Activated naive CD4-positive, alpha-beta T cell treated with anti-CD3 and anti-CD28 coated beads, Interleukin-2, amount 10 ng/mL, durations not matched to agents 7 days and 5 days (primary cell): Measurements from ENCODE around the gene DHDH.

Source experiments
- CTCF ChIA-PET: fragments of 350-600 bp; sonication (Branson Sonifier 250); formaldehyde crosslinking; loops from one replicate; lab custom pipeline; 2021; ENCODE audit warnings: antibody characterized with exemption; lab: Charles Lee
- DNase-seq: peaks from one replicate; pipeline ENCODE4 v3.0.0-alpha.2; 2020
- H3K27ac Mint-ChIP-seq: one replicate; pipeline ENCODE4 v1.8.0; 2021; ENCODE audit warnings: mild to moderate bottlenecking, moderate library complexity, mixed read lengths
- H3K27me3 Mint-ChIP-seq: one replicate; pipeline ENCODE4 v1.8.0; 2021; ENCODE audit warnings: mild to moderate bottlenecking, mixed read lengths
- H3K36me3 Mint-ChIP-seq: one replicate; pipeline ENCODE4 v1.8.0; 2021; ENCODE audit warnings: mixed read lengths
- H3K4me1 Mint-ChIP-seq: one replicate; pipeline ENCODE4 v1.8.0; 2021; ENCODE audit warnings: mixed read lengths
- H3K4me3 Mint-ChIP-seq: one replicate; pipeline ENCODE4 v1.8.0; 2021; ENCODE audit warnings: mild to moderate bottlenecking, moderate library complexity, mixed read lengths
- H3K9me3 Mint-ChIP-seq: one replicate; pipeline ENCODE4 v1.8.0; 2021; ENCODE audit warnings: mixed read lengths

DHDH gene

DNA sequence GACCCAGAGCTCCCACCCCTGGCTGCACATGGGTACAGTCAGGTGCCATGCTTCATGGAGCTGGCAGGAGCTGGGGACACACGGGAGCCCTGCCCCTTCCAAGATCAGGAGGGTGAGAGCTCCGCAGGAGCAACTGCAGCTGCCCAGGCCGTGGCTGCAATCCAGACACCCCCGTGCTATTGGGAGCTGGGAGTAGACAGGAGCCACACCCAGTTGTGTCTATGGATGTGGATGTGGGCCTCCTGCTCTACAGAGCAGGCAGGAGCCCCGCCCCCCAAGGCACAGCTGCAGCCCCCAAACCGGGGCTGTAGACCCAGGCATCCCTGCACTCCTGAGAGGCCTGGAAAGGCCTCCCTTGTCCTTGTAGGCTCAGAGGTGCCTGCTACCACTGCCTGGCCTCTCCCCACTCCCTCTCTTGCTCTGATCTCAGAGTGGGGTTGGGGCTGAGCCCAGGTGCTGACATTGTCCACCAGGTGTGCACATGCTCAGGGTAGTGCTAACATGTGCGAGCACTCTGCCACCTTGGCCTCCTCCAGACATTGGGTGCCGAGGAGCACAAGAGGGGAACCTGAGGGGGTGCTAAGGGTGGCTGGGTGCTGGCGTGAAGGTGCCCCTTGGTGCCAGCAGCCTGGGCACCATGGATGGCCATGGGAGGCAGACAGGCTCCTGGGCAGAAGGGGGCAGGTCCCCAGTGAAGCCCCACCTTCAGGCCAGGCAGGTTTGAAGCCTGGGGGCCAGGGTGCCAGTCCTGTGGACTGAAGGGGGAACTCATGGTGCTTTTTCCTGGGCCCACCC is 13.2 kb downstream of the DHDH start:
- CTCF ChIA-PET, result no interaction called here
- no peak overlapping the region for H3K4me3 Mint-ChIP-seq
- H3K4me1 Mint-ChIP-seq, result no peaks in the 10 kb centered on the region
- H3K9me3 Mint-ChIP-seq, result peaks cover 11% of the 10 kb centered on the region
- H3K27ac Mint-ChIP-seq, result no peak overlapping the region
- DNase-seq, result no peak
- peaks cover 4% of the 10 kb centered on the region for H3K27me3 Mint-ChIP-seq
- peaks cover 4% of the 10 kb centered on the region for H3K36me3 Mint-ChIP-seq

DNA sequence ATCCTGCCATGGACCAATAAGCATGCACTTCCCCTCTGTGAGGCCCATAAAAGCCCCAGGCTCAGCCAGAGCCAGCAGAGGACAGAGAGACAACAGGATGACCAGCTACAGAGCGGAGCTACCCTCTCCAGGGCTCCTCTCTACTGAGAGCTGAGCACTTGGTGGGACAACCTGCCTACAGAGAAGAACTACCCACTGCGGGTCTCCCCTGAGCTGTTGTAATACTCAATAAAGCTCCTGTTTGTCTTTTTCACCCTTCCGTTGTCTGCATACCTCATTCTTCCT is 13.7 kb downstream of the DHDH start:
- H3K9me3 Mint-ChIP-seq, result peaks cover 11% of the 10 kb centered on the region
- peaks cover 4% of the 10 kb centered on the region for H3K36me3 Mint-ChIP-seq
- H3K27me3 Mint-ChIP-seq, result peaks cover 10% of the 10 kb centered on the region
- CTCF ChIA-PET, result no interaction called here
- no peak for DNase-seq
- H3K27ac Mint-ChIP-seq, result no peak overlapping the region
- H3K4me3 Mint-ChIP-seq, result no peak overlapping the region
- no peaks in the 10 kb centered on the region for H3K4me1 Mint-ChIP-seq

DNA sequence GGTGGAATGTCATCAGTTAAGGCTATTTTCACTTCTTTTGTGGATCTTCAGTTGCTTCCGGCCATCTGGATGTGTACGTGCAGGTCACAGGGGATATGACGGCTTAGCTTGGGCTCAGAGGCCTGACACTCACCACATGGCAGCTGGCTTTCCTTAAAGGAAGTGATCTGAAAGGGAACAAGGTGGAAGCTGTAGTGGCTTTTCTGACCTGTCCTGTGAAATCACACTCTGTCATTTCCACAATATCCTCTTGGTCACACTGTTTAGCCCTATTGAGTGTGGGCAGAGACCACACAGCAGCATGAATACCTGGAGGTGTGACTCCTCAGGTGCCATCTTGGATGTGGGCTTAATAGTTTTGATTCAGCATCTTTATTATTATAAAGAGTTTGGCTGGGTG is 16.7 kb downstream of the DHDH start:
- no peak overlapping the region for H3K27ac Mint-ChIP-seq
- no peak overlapping the region for H3K4me3 Mint-ChIP-seq
- DNase-seq, result no peak
- peaks cover 11% of the 10 kb centered on the region for H3K9me3 Mint-ChIP-seq
- peaks cover 13% of the 10 kb centered on the region for H3K27me3 Mint-ChIP-seq
- CTCF ChIA-PET, result no interaction called here
- peaks cover 9% of the 10 kb centered on the region for H3K4me1 Mint-ChIP-seq
- peaks cover 7% of the 10 kb centered on the region for H3K36me3 Mint-ChIP-seq

DNA sequence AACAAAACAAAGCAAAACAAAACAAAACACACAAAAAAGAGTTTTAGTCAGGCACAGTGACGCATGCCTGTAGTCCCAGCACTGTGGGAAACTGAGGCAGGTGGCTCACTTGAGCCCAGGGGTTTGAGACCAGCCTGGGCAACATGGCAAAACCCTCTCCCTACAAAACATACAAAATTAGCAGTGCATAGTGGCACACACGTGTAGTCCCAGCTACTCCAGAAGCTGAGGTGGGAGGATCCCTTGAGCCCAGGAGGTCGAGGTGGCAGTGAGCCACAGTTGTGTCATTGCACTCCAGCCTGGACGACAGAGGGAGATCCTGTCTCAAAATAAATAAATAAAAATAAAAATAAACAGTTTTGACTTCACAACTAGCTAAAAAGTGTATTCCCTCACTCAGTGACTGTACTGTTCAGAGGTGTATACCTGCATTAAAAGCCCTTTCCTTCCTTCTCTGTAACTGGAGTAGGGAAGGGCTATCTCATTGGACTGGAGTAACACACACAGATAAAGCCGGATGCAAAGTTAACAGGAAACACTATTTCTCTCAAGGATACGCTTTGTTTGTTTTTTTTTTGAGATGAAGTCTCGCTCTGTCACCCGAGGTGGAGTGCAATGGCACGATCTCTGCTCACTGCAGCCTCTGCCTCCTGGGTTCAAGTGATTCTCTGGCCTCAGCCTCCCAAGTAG is 17.5 kb downstream of the DHDH start:
- no peak for DNase-seq
- peaks cover 17% of the 10 kb centered on the region for H3K4me1 Mint-ChIP-seq
- peaks cover 11% of the 10 kb centered on the region for H3K9me3 Mint-ChIP-seq
- H3K4me3 Mint-ChIP-seq, result no peak overlapping the region
- CTCF ChIA-PET, result interaction anchor here (1.9 kb wide), 1 partner anchor 19 kb away, joined by 5 read pairs; no protein-coding TSS in a partner anchor
- H3K36me3 Mint-ChIP-seq, result peaks cover 14% of the 10 kb centered on the region
- peaks cover 13% of the 10 kb centered on the region for H3K27me3 Mint-ChIP-seq
- no peak overlapping the region for H3K27ac Mint-ChIP-seq

DNA sequence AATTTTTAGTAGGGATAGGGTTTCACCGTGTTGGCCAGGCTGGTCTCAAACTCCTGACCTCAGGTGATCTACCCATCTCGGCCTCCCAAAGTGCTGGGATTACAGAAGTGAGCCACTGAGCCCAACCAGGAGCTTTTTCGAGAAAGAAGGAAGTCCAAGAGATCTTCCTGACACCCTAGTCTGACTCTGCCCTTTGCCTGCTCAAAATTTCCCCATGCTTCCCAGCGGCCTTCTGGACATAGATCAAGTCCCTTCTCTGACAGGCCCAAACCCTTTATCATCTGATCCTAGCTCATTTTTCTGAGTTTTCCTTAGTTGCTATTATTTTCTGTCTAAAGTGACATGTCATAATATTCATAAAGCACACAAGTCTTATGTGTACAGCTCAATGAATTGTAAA is 19.6 kb downstream of the DHDH start:
- Mint-ChIP-seq H3K4me1 (peaks cover 35% of the 10 kb centered on the region), H3K9me3 (peaks cover 6% of the 10 kb centered on the region), H3K36me3 (peaks cover 28% of the 10 kb centered on the region), H3K27ac (no peak overlapping the region), H3K27me3 (peaks cover 13% of the 10 kb centered on the region), H3K4me3 (no peak overlapping the region)
- DNase-seq, result no peak
- CTCF ChIA-PET, result interaction anchor here (0.6 to 1.1 kb wide), 3 partner anchors 8 to 313 kb away, joined by 3 read pairs; no protein-coding TSS in a partner anchor

DNA sequence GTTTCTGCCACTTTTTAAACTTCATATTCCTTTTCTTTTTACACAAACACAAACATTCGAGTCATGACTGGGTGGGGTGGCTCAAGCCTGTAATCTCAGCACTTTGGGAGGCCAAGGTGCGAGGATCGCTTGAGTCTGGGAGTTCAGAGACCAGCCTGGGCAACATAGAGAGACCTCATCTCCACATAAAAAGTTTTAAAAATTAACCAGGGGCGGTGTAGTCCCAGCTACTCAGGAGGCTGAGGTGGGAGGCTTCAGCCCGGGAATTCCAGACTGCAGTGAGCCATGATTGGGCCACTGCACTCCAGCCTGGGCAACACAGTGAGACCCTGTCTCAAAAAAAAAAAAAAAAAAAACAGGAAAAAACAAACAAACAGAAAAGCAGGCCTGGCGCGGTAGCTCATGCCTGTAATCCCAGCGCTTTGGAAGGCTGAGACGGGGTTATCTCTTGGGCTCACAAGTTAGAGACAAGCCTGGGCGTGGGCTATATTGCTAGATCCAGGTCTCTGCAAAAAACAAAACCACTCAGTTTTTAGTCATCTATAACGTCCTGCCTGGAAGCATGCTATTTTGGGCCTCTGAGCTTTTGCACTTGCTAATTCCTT is 20.6 kb downstream of the DHDH start:
- Mint-ChIP-seq H3K36me3 (peaks cover 32% of the 10 kb centered on the region), H3K4me3 (peak overlapping the region; percentile 79), H3K27me3 (peaks cover 8% of the 10 kb centered on the region), H3K27ac (peak overlapping the region; percentile 90), H3K9me3 (no peaks in the 10 kb centered on the region), H3K4me1 (peaks cover 43% of the 10 kb centered on the region)
- DNase-seq, result no peak
- CTCF ChIA-PET, result interaction anchor here (0.9 to 1.3 kb wide), 4 partner anchors 10 to 54 kb away, joined by 3 to 5 read pairs (median 4); no protein-coding TSS in a partner anchor

DNA sequence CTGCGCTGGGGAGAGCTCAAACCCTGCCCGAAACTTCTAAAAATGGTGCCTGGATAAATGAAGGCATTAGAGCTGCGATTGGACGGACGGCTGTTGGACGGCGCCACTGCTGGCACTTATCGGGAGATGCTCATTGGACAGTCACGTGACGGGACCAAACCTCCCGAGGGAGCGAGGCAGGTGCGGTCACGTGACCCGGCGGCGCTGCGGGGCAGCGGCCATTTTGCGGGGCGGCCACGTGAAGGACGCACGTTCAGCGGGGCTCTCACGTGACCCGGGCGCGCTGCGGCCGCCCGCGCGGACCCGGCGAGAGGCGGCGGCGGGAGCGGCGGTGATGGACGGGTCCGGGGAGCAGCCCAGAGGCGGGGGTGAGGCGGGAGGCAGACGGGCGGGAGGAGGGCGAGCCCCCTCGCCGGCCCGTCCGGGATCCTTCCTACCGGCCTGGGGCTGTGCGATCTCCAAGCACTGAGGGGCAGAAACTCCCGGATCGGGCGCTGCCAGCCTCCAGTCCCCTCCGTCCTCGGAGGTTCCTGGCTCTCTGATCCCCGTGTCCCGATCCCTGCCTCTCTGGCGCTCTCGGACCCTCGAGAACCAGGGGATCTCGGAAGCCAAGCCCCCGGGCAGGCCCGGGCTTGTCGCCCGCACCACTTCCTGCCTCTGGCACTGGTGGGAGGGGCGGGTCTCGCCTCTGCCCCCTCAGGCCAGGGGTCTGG is 21.3 kb downstream of the DHDH start, which contains the start of gene BAX:
Gene BAX (plus strand): TSS at position 281 of the 713 bp plus-strand sequence. CDS start 54 bp downstream, at position 335.
- peak within 1 kb of the TSS; percentile 91 for H3K27ac Mint-ChIP-seq
- CTCF ChIA-PET, result interaction anchor here (0.9 to 1.3 kb wide), 3 partner anchors 11 to 55 kb away, joined by 3 to 5 read pairs (median 4); no protein-coding TSS in a partner anchor
- H3K4me1 Mint-ChIP-seq, result peaks cover 48% of the 10 kb centered on the region
- peaks cover 8% of the 10 kb centered on the region for H3K27me3 Mint-ChIP-seq
- no peaks in the 10 kb centered on the region for H3K9me3 Mint-ChIP-seq
- peak; percentile 96 for DNase-seq
- H3K4me3 Mint-ChIP-seq, result peak within 1 kb of the TSS; percentile 79
- H3K36me3 Mint-ChIP-seq, result peaks cover 35% of the 10 kb centered on the region

DNA sequence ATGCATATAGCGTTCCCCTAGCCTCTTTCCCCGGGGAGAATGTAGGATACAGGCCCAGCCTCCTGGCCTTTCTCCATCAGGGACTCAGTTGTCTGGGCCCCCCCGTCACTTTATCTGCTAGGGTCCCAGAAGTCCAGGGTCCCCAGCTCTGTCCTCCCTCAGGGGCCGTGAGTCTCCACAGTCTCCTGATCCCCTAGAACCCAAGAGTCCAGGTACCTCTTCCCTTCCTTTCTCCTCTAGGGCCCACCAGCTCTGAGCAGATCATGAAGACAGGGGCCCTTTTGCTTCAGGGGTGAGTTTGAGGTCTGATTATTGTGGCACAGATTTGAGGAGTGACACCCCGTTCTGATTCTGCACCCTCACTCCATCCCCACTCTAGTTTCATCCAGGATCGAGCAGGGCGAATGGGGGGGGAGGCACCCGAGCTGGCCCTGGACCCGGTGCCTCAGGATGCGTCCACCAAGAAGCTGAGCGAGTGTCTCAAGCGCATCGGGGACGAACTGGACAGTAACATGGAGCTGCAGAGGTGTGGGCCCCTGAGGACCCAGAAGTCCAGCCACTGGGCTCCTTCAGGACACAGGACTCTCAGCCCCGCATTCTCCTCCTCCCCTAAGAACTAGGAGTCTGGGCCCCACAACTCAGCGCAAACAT is 21.9 kb downstream of the DHDH start:
- Mint-ChIP-seq H3K4me1 (peaks cover 51% of the 10 kb centered on the region), H3K36me3 (peaks cover 35% of the 10 kb centered on the region), H3K27ac (peak overlapping the region; percentile 91), H3K9me3 (no peaks in the 10 kb centered on the region), H3K27me3 (peaks cover 8% of the 10 kb centered on the region), H3K4me3 (peak overlapping the region; percentile 79)
- DNase-seq, result no peak
- CTCF ChIA-PET, result no interaction called here

DNA sequence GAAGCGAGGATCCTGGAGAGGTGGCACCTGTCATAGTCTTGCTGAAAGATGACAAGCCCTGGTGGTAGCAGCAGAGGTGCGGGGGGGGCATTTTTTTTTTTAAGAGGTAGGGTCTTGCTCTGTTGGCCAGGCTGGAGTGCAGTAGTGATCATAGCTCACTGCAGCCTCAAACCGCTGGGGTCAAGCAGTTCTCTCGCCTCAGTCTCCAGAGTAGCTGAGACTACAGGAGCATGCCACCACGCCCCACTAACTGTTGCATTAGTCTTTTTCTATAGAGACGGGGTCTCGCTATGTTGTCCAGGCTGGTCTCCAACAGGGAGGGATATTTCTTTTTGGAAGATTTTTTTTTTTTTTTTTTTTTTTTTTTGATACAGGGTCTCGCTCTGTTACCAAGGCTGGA is 24.5 kb downstream of the DHDH start:
- no peak for DNase-seq
- Mint-ChIP-seq H3K4me3 (no peak overlapping the region), H3K4me1 (peaks cover 76% of the 10 kb centered on the region), H3K27me3 (no peaks in the 10 kb centered on the region), H3K27ac (peak overlapping the region; percentile 46), H3K36me3 (peaks cover 51% of the 10 kb centered on the region), H3K9me3 (no peaks in the 10 kb centered on the region)
- CTCF ChIA-PET, result no interaction called here

DNA sequence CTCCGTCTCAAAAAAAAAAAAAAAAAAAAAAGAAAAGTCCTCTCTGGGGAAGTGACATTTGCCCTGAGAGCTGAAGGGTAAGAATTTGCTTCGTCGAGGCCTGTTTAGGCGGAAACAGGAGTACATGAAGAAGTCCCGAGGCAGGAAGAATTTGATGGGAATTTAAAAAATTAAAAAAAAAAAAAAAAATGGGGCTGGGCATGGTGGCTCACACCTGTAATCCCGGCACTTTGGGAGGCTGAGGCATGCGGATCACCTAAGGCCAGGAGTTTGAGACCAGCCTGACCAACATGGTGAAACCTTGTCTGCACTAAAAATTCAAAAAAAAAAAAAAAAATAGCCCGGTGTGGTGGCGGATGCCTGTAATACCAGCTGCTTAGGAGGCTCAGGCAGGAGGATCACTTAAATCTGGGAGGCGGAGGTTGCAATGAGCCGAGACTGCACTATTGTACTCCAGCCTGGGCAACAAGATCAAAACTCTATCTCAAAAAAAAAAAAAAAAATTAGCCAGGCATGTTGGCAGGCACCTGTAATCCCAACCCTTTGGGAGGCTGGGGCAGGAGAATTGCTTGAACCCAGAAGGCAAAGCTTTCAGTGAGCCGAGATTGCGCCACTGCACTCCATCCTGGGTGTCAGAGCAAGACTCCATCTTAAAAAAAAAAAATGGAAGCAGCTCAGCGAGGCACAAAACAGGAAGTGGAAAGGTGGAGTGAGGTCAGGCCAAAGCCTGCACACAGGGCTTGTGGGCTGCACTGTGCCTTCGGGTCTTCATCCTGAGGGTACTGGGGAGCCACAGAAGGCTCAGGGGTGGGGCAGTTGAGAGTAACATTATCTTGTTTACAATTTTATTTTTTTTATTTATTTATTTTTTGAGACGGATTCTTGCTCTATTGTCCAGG is 26.1 kb downstream of the DHDH start:
- H3K4me3 Mint-ChIP-seq, result no peak overlapping the region
- CTCF ChIA-PET, result no interaction called here
- no peaks in the 10 kb centered on the region for H3K9me3 Mint-ChIP-seq
- H3K27ac Mint-ChIP-seq, result peak overlapping the region; percentile 78
- H3K4me1 Mint-ChIP-seq, result peaks cover 84% of the 10 kb centered on the region
- DNase-seq, result peak; percentile 58
- H3K27me3 Mint-ChIP-seq, result no peaks in the 10 kb centered on the region
- peaks cover 51% of the 10 kb centered on the region for H3K36me3 Mint-ChIP-seq

DNA sequence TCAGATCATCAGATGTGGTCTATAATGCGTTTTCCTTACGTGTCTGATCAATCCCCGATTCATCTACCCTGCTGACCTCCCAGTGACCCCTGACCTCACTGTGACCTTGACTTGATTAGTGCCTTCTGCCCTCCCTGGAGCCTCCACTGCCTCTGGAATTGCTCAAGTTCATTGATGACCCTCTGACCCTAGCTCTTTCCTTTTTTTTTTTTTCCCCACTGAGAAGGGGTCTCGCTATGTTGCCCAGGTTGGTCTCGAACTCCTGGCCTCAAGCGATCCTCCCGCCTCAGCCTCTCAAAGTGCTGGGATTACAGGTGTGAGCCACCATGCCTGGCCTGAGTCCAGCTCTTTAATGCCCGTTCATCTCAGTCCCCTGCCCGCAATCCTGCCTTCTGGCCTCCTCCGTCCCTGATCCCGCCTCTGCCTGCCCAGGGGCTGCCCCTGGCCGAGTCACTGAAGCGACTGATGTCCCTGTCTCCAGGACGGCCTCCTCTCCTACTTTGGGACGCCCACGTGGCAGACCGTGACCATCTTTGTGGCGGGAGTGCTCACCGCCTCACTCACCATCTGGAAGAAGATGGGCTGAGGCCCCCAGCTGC is 27.7 kb downstream of the DHDH start:
- H3K27ac Mint-ChIP-seq, result peak overlapping the region; percentile 99
- CTCF ChIA-PET, result interaction anchor here (0.8 kb wide), 1 partner anchor 32 kb away, joined by 3 read pairs; the partner anchor contains the start of genes GYS1 and RUVBL2
- H3K36me3 Mint-ChIP-seq, result peaks cover 48% of the 10 kb centered on the region
- H3K4me1 Mint-ChIP-seq, result peaks cover 83% of the 10 kb centered on the region
- H3K9me3 Mint-ChIP-seq, result no peaks in the 10 kb centered on the region
- DNase-seq, result peak; percentile 34
- no peak overlapping the region for H3K4me3 Mint-ChIP-seq
- H3K27me3 Mint-ChIP-seq, result no peaks in the 10 kb centered on the region

DNA sequence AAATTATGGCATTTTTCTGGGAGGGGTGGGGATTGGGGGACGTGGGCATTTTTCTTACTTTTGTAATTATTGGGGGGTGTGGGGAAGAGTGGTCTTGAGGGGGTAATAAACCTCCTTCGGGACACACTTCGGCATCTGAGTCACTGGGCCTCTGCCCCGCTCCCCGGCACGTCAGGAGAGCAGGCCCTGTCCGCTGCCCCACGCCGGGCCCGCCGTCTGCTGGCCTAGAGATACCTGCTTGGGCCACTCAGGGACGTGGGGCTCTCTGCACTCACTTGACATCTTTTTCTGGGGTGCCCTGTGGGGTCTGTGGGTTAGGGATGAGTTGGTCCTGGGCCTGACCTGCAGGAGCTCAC is 28.2 kb downstream of the DHDH start:
- peak overlapping the region; percentile 23 for H3K4me3 Mint-ChIP-seq
- H3K27me3 Mint-ChIP-seq, result no peaks in the 10 kb centered on the region
- peaks cover 85% of the 10 kb centered on the region for H3K4me1 Mint-ChIP-seq
- H3K36me3 Mint-ChIP-seq, result peaks cover 51% of the 10 kb centered on the region
- CTCF ChIA-PET, result interaction anchor here (0.8 kb wide), 3 partner anchors 9 to 32 kb away, joined by 3 to 4 read pairs (median 3); partner anchors contain the start of genes GYS1 and RUVBL2
- no peaks in the 10 kb centered on the region for H3K9me3 Mint-ChIP-seq
- no peak for DNase-seq
- peak overlapping the region; percentile 99 for H3K27ac Mint-ChIP-seq
